HG02588 (cell line): ENCODE results near the gene SUFU.

Source experiments
- ATAC-seq: cut with Tn5 transposase; IDR thresholded peaks from one replicate; pipeline ENCODE4 v1.9.1; 2021; ENCODE audit warnings: mild to moderate bottlenecking, moderate library complexity; ENCODE audit not compliant: unreplicated experiment

SUFU gene

DNA sequence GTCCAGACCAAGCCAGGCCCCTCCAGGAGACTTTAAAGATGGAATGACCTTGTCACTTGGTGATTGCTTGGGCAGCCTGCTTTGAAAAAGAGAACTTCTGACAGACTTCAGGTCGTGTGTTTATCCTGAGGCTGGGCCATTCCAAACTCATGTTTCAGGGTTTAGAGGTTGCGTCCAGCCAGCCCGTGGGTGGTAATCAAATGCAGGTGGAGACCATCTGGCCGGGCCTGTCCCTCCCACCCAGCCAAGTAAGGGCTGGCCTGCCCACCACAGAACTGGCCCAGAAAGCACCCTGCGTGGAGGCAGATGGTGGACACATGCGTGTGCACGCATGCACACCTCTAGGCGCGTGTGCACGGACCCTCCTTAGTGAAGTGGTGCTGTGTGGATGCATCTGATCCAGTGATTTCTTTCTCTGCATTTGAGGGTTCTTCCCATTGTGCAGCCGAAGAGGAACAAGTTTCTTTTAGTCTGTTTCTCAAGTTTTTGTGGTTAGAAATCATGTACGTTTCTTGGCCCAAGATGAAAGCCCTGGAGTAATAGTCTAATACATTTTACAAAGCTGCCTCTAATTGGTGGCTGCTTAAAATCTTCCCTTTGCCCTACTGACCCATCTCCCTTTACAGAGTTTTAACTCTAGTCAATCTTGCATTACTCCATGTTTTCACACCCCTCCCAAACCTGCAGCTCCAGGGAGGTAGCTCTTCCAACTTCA, 43.0 kb downstream of the SUFU start:
- ATAC-seq, result no peak

DNA sequence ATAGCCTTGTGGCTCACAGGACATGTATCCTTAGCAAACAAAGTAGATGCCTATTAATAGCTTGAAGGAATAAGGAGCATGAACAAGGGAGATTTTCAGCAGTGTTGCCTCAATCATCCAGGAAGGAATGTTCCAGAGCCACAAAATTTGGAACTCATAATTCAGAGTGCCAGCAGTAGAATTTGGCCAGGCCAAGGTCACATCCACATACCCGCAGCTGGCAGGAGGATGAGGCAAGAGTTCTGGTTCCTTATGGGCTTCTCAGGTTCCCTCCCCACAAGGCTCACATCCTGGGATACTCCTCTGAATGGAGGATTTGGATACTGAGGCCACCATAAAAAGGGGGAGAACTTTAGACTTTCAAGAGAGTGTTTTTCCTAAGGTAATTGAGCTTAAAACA, 45.8 kb downstream of the SUFU start:
- no peak for ATAC-seq

DNA sequence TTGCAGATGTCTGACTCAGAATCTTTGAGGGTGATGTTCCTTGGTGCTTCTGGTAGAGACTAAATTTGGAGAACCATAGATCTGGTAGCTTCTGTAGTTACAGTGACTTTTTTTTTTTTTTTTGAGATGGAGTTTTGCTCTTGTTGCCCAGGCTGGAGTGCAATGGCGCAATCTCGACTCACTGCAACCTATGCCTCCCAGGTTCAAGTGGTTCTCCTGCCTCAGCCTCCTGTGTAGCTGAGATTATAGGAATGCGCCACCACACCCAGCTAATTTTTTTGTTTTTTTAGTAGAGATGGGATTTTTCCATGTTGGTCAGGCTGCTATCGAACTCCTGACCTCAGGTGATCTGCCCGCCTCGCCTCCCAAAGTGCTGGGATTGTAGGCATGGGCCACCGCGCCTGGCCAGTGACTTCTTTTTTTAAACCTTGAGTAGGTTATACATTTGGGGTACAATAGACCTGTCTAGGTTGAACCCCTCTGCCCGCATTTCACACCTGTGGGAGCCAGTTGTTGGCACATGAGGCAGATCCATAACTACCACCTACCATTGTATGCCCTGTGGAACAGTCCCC, 47.0 kb downstream of the SUFU start:
- ATAC-seq, result no peak

DNA sequence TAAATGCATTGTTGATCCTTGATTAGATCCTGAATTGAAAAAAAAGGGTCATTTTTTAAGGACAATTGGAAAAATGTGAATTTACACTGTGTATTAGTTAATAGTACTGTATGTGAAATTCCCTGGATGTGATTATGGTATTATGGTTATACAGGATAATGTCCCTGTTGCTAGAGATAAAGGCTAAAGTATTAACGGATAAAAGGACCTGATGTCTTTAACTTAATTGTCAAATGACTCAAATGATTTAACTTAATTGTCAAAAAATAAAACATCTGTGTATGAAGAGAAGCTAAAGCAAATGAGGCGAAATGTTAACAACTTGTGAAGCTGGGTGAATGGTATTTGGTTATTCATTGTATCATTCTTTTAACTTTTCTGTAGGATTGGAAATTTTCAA, 48.8 kb downstream of the SUFU start:
- ATAC-seq, result no peak

DNA sequence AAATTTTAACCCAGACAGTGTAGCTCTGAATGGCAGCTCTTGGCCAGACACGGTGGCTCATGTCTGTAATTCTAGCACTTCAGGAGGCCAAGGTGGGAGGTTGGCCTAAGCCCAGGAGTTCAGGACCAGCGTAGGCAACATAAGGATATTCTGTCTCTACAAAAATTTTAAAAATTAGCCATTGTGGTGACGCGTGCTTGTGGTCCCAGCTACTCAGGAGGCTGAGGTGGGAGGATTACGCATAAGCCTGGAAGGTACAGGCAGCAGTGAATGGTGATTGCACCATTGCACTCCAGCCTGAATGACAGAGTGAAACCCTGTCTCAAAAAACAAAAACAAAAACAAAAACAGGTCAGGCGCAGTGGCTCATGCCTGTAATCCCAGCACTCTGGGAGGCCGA, 50.0 kb downstream of the SUFU start:
- ATAC-seq, result no peak

DNA sequence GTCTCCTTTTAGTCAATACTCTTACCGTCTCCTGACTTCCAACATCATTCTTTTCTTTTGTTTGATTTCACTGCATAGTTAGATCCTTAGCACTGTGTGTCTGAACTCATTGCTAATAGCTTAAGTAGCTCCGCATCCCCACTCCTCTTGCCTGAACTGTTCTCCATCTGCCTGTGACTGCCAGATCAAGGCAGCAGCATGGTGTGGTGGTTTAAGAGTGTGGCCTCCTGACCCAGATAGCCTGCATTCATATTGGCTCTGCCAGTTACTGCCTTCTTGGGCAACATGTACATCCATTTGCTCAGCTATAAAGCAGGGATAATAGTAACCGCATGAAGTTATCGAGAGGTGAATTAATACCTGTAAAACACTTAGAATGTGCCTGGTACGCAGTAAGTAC, 50.8 kb downstream of the SUFU start:
- ATAC-seq, result no peak

DNA sequence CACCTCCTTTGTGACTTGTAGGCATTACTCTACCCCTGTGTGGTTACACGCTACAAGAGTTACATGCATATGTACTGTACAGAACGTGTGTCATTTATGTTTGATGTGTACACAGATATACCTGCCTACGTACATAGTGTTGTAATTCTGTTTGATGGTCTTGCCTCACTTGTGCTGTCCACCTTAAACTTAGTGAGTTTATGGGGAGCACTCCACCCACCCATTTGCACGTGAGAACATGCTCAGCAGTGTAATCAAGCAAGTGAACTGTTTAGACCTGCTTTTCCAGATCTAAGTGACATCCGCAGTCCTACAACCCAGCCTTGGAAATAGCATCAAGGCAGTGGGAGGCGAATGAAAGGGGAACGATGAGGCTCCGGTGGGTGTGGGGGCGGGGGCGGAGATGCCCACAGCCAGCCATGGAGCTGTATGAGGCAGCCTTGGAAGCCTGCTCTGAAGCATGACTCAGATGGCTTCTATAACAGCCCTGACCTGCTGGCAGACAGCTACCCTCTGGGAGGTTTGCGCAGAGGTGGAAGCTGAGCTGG, 52.1 kb downstream of the SUFU start:
- no peak for ATAC-seq

DNA sequence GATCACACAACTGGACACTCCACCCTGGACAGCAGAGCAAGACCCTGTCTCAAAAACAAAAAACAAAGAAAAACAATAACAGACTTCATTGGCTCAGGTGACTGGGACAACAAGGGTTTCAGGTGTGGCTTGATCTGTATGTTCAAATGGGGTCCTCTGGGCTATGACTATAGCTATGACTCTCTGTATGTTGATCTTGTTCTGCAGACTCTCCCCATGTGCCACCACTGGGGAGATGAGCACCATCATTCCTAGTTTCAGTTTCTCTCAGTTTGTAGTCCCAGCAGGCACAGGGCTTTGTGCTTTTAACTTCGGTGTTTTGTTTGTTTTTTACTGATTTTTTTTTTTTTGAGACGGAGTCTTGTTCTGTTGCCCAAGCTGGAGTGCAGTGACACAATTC, 53.8 kb downstream of the SUFU start:
- ATAC-seq, result no peak

DNA sequence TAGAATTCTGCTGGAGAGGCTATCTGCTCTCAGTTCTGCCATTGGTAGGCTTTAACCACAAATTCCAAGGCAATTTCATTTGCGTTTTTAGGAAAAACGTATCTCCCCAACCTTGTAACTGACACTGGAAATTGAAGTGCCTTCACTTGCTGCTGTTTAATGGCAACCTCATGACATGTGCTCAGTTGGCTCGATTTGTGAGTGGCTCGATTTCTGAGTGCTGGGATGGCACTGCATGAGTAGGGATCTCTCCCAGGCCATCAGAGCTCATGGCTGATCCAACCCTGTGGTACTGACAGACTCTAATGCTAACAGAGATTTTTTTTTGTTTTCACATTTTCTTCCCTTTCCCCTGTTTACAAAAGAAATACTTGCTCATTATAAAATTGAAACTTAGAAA, 56.0 kb downstream of the SUFU start:
- ATAC-seq, result no peak

DNA sequence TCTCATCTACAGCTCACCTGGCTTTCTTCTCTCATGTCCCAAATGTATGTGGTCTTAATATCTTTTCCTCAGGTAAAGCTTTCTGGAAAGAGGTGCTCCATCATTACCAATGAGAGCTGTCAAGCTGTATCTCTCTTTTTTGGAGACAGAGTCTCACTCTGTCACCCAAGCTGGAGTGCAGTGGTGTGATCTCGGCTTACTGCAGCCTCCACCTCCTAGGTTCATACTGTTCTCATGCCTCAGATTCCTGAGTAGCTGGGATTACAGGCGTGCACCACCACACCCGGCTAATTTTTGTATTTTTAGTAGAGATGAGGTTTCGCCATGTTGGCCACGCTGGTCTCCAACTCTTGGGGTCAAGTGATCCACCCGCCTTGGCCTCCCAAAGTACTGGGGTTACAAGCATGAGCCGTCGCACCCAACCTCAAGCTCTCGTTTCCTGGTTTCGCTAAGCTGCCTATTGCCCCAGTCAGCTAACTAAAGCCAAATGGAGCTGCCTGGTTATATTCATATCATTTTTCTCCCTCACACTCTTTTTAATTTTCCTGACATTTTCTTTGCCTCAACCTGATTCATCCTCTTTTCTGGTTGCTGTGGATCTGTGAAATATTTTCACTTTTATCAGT, 60.5 kb downstream of the SUFU start:
- no peak for ATAC-seq

DNA sequence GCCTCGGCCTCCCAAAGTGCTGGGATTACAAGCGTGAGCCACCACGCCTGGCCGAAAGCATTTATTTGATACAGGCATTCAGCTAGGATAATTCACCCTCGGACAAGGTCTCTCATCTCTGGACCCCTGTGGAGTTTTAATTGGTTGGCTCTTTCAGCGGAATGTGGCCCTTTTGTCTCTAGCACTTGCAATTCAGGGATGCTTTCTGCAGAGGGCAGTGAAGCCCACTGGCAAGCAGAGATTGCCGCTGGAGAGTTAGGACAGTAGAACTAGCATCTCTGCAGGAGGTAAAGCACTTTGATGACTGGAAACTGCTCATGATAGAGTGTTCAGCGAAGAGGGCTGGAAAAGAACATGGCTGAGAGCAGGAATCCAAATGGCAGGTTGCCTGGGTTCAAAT, 62.0 kb downstream of the SUFU start:
- no peak for ATAC-seq

DNA sequence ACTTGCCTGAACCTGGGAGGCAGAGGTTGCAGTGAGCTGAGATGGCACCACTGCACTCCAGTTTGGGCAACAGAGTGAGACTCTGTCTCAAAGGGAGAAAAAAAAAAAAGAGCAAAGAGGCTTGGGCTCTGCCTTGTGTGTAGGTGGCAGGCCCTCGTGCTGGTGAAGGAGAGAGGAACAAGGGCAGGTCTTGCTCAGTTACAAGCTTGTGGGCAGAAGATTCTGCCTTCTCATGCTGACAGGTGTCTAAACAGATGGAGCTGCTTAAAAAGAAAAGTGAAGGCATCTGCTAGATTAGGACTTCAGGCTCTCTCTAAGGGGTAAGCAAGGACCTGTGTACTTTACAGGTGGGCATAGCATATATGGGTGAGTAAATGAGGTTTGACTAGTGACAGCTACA, 75.0 kb downstream of the SUFU start:
- ATAC-seq, result no peak

DNA sequence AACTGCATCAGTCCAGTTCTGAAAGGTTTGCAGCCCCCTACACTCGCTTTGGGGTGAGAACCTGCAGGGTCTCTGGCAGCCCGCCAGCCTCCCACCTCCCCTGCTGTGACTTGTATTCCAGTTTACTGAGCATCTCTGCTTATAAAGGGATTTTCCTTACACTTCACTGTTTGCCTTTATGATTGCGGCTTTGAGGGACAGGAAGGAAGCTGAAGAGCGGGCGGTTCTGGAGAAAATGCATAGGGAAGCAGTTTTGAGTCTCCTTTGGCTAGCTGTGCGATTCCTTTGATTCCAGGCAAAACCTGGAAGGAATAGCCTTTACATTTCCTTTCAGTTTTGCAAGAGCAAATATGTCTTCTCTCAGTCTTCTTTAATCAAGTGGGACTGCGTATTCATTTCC, 75.6 kb downstream of the SUFU start:
- ATAC-seq, result no peak

DNA sequence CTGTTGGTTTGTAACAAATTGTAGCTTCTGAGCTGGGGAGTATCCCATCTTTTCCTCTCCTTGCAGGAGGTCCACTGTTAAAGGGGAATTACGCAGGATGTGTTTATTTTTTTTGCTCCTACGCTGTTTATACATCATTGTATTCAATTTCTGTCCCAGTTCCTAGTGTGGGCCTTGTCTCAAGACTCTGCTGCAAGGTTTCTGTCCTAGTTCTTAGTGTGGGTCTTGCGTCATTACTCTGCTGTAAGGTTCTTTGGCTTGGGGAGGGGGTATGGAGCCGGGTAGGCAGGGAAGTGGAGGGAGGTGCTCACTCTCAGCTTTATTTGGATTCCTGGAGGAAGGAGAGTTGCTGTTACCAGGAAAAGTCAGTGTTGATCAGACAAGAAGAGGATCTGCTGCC, 76.5 kb downstream of the SUFU start:
- ATAC-seq, result no peak

DNA sequence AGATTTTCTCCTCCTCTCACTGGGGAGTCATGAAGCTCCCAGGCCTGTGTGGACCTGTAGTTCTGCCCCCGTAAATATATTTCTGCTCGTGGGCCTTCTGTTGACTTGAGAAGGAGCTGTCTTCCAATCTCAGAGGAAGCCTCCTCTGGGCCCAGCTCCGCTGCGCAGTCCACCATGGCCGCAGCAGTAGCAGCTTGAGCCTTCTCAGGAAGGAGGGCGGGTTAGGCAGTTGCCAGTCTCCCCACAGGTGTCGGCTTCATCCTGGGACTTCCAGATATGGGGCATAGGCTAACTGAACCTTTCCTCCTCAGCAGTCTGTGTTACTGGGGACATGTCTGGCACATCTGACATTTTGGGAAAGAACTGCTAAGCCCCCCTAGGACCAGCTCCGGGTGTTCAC, 77.6 kb downstream of the SUFU start:
- ATAC-seq, result no peak

DNA sequence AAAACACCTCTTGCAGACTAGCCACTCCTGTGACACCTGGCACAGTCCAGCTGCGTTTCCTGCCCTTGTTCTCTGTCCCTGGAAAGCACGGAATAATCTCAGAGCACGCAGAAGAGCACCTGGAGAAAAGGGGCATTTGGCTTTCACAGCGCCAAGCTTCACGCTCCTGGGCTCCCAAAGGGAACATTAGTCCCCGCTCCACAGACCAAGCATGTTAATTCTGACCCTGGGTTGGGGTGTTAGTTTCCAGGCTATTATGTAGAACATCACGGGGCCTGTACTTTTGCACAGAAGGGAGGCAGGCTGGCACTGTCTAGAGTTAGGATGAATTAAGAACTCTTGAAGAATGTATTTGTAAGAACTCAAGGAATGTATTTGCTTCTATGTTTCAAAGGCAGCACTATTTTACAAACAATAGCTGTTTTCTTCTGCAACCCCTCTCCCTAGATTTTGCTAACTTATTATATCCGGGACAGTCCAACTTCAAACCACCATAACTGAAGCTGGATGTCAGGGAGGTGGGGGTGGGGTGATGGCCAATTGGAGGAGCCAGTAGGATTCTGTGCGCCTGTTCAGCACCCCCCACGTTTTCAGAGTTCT, 78.3 kb downstream of the SUFU start:
- no peak for ATAC-seq

DNA sequence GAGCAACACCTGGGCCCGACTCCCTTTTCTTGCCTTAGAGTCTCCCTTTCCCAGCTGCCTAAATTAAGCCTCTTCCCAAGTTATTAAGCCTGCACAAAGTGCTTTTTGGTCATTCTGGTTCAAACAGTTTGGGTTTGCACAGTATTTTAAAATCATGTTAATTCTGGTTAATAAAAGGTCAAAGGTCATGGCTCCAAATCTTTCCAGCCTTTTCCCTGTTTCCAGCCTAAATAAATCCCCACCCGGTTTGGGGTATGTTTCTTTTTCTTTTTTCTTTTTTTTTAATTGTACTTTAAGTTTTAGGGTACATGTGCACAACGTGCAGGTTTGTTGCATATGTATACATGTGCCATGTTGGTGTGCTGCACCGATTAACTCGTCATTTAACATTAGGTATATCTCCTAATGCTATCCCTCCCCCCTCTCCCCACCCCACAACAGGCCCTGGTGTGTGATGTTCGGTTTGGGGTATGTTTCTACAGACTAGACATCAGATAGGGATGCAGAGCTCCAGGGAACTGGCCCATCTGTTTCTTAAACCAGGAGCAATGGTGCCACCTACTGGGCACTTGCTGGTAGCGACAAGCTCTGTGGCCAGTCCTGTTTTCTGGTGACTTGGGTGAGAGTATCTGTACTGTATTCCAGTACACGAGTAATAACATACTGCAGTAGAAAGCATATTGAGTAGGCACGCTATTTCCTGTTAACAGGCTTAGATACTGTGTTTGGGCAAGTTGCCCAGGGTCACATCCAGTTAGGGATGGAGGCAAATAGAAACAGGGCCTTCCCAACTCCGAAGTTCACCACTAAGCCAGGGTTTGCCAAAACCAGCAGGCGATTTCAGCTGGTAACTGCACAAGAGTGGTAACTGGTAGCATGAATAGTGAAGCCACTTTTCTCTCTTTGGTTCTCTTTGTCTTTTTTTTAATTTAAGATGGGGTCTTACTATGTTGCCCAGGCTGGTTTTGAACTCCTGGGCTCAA, 80.0 kb downstream of the SUFU start:
- no peak for ATAC-seq

DNA sequence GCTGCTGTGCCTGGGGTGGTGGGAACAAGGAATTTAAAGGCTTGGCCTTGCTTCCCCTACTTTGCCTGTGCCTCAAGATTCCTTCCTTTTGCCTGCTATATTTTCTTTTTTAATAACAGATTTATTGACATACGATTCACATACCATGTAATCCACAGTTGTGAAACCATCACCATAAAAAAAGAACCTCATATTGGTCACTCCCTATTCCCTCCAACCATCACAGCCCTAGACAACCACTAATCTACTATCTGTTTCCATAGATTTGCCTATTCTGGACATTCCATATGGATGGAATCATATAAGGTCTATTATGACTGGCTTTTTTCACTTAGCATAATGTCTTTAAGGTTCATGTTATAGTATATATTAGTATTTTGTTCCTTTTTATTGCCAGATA, 81.3 kb downstream of the SUFU start:
- no peak for ATAC-seq

DNA sequence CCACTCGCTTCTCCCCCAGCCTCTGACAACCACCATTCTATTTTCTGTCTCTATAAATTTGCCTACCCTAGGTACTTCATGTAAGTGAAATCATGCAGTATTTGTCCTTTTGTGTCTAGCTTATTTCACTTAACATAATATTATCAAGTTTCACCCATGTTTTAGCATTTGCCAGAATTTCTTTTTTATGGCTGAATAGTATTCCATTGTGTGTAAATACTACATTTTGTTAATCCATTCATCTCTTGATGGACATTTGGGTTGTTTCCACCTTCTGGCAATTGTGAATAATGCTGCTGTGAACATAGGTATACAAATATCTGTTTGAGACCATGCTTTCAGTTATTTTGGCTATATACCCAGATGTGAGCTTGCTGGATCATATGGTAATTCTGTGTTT, 83.1 kb downstream of the SUFU start:
- ATAC-seq, result no peak

DNA sequence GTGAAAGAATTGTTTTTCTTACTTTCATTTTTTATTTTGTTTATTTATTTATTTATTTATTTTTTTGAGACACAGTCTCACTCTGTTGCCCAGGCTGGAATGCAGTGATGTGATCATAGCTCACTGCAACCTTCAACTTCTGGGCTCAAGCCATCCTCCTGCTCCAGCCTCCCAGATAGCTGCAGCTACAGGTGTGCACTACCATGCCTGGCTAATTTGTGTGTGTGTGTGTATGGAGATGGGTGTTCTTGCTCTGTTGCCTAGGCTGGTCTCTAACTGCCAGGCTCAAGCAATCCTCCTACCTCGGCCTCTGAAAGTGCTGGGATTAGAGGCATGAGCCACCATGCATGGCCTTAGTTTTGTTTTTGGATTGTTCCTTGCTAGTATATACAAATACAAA, 85.1 kb downstream of the SUFU start:
- no peak for ATAC-seq
